ENCODE data around the gene CALML3. TPM values are rescaled to one million over a fixed set of nuclear protein-coding genes. Genes with fewer than 3 reads are reported as not detected.

CALML3 gene
- total and polyA plus RNA-seq, 11 donors = 0.03 TPM; not detected in 10

DNA sequence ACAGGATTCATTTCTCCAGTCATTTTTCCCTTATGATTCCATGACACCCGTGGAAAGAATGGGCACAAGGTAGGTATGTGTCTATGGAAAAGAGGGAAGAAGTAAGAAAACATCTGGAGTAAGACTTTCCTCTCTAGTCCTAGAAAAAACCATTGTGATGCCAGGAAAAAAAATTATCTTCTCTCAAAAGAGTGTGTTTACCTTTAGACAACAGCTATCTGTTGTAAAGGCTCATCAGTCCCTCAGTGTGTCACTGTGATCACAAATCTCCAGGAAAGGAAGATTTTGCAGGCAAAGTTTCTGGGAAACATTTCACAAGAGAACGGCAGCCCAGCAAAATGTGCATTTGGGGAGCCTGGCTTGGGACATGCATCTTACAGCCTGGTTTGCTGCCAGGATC lies 44.8 kb downstream of the CALML3 start:
- Histone ChIP-seq H3K36me3 (no peaks in the 10 kb centered on the region), H3K4me1 (peaks cover 0 to 4% (median 0%) of the 10 kb centered on the region in 12 donors), H3K4me3 (no peak overlapping the region), H3K9me3 (no peaks in the 10 kb centered on the region), H3K27me3 (no peaks in the 10 kb centered on the region), H3K27ac (no peak overlapping the region)
- TF ChIP-seq, protein P1, sequence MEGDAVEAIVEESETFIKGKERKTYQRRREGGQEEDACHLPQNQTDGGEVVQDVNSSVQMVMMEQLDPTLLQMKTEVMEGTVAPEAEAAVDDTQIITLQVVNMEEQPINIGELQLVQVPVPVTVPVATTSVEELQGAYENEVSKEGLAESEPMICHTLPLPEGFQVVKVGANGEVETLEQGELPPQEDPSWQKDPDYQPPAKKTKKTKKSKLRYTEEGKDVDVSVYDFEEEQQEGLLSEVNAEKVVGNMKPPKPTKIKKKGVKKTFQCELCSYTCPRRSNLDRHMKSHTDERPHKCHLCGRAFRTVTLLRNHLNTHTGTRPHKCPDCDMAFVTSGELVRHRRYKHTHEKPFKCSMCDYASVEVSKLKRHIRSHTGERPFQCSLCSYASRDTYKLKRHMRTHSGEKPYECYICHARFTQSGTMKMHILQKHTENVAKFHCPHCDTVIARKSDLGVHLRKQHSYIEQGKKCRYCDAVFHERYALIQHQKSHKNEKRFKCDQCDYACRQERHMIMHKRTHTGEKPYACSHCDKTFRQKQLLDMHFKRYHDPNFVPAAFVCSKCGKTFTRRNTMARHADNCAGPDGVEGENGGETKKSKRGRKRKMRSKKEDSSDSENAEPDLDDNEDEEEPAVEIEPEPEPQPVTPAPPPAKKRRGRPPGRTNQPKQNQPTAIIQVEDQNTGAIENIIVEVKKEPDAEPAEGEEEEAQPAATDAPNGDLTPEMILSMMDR (IDR thresholded peaks at IDR 0.05) = no peak
- no peak for TF ChIP-seq POLR2A (IDR thresholded peaks at IDR 0.05)
- WGBS, 4 donors = 79 to 84% (median 81%) methylated on average over 2 of the region's 2 CpGs
- DNase-seq (no peak), ATAC-seq (no peak)
- intact Hi-C loops (cut with DNase I) = no loop called here

DNA sequence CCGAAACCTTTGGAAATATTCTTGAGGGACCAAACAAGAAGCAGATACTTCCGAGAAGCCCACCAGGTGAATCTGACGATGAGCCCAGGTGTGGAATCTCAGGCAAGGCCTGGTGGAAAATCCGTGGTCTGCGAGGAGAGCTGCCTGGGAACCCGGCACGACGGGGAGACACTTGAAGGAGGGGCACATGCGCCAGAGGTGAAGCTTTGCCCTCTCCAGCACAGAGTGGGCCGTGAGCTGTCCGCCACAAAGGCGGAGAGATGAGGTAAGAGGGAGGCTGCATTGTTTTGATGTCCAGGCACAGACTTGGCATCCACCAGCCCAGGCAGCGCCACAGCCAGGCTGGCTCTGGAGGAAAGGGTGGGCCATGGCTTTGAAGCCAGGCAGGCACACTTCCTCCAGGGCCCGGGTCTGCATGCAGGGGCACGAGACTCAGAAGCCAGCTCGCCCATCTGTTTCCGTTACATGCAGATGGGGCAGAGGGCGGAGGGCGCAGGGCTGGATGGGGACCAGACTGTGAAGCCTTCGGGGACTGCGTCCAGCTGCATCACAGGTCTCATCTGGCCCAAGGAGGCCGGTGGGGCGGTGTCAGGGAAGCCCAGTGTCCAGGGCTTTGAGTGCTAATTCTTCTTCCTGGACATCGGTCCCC lies 45.4 kb downstream of the CALML3 start:
- Histone ChIP-seq H3K27ac (no peak overlapping the region), H3K4me3 (no peak overlapping the region), H3K36me3 (no peaks in the 10 kb centered on the region), H3K4me1 (peaks cover 0 to 4% (median 0%) of the 10 kb centered on the region in 12 donors), H3K9me3 (no peaks in the 10 kb centered on the region), H3K27me3 (no peaks in the 10 kb centered on the region)
- WGBS, 4 donors = 89 to 92% (median 90%) methylated on average over 20 to 24 of the region's 24 CpGs
- no peak for TF ChIP-seq POLR2A (IDR thresholded peaks at IDR 0.05)
- TF ChIP-seq, protein P1 (IDR thresholded peaks at IDR 0.05) = no peak
- ATAC-seq = no peak
- DNase-seq = peak in 1 of 5 donors; percentile 62
- intact Hi-C loops (cut with DNase I) = no loop called here

DNA sequence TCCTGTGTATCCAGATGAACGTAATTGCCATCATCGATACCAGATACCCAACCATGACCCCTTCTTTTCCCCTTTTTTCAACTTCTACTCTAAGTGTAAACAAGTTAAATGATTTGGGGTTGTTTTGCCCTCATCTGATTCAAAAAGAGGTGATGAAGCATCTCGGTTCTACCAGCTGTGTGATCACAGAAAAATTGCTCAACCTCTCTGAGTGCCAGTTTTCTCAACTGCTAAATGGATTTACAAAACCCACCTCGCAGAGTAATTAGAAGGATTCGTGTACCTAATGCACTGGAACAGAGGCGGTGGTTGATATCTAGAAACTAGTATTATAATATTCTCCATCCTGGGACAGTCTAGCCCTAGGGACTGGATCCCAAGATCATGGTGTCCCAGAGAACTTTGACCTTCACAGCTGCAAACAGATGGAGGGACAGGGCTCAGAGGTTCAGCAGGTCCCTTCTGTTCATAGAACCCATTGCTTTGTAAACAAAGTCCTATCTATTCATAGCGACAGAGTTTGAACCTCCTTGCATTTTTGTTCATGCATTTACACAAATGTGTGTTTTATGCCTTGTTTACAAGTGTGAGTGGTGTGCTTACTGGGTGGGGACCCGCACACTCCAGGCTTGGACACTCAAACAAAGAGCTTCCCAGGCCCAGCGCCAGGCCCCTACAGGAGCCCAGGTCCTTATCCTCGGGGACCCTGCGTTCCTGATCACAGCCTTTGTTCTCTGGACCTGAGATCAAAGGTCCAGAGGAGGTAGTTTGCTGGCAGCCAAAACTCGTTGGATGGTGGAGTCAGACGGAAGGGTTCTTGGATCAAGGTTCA lies 46.4 kb downstream of the CALML3 start:
- Histone ChIP-seq H3K27ac (no peak overlapping the region), H3K36me3 (no peaks in the 10 kb centered on the region), H3K27me3 (no peaks in the 10 kb centered on the region), H3K9me3 (no peaks in the 10 kb centered on the region), H3K4me1 (peaks cover 0 to 4% (median 0%) of the 10 kb centered on the region in 12 donors), H3K4me3 (no peak overlapping the region)
- WGBS, 4 donors = 74 to 82% (median 77%) methylated on average over 13 of the region's 13 CpGs
- intact Hi-C loops (cut with DNase I) = no loop called here
- DNase-seq = peak in 1 of 5 donors; percentile 51
- ATAC-seq = peak in 1 of 4 donors; percentile 48
- no peak for TF ChIP-seq POLR2A (IDR thresholded peaks at IDR 0.05)
- TF ChIP-seq, protein P1 (IDR thresholded peaks at IDR 0.05) = no peak

DNA sequence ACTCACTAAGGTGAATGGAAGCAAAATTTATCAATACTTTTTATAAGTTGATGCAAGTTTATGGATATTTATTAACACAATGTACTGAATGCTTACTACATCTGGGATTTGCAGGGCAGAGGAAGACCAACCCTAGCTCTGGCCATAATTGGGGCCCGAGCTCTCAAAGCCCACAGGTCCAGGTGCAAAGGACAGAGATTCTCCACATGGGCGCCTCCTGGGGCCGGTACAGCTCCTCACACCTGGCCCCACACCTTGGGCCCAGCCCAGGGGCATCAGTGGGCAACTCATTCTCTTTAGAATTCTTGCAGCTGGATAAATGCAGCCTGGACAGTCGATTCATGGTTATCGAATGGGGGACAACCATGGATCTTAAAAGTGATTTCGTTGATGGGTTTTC lies 47.1 kb downstream of the CALML3 start:
- DNase-seq (no peak), ATAC-seq (no peak)
- Histone ChIP-seq H3K9me3 (no peaks in the 10 kb centered on the region), H3K27ac (no peak overlapping the region), H3K36me3 (no peaks in the 10 kb centered on the region), H3K4me1 (peaks cover 0 to 4% (median 0%) of the 10 kb centered on the region in 12 donors), H3K4me3 (no peak overlapping the region), H3K27me3 (no peaks in the 10 kb centered on the region)
- no peak for TF ChIP-seq POLR2A (IDR thresholded peaks at IDR 0.05)
- TF ChIP-seq, protein P1 (IDR thresholded peaks at IDR 0.05) = no peak
- 94 to 98% (median 96%) methylated on average over 6 of the region's 6 CpGs for WGBS, 4 donors
- intact Hi-C loops (cut with DNase I) = no loop called here
